ENCODE results near the gene ATP1B3.

- TF ChIP-seq CTCF (IDR thresholded peaks at IDR 0.05; ENCODE audit: insufficient read depth, low read depth, low read length) (no peak), EZH2 (IDR thresholded peaks at IDR 0.05; ENCODE audit: insufficient read depth, low read length) (no peak)
Measured at GRCh38 chr3:141863491-141863890, 13.0 kb upstream of the ATP1B3 start.
